Stimulated activated CD4-positive, alpha-beta T cell treated with anti-CD3 and anti-CD28 coated beads, Interleukin-12 subunit alpha, Interleukin-12 subunit beta, amount 100 ng/mL, for 4 hours (primary cell): ENCODE measurements around the gene RASD2.

ENCODE experiments used
- DNase-seq: peaks from one replicate; pipeline ENCODE4 v3.0.0-alpha.2; 2020

The RASD2 gene

DNA sequence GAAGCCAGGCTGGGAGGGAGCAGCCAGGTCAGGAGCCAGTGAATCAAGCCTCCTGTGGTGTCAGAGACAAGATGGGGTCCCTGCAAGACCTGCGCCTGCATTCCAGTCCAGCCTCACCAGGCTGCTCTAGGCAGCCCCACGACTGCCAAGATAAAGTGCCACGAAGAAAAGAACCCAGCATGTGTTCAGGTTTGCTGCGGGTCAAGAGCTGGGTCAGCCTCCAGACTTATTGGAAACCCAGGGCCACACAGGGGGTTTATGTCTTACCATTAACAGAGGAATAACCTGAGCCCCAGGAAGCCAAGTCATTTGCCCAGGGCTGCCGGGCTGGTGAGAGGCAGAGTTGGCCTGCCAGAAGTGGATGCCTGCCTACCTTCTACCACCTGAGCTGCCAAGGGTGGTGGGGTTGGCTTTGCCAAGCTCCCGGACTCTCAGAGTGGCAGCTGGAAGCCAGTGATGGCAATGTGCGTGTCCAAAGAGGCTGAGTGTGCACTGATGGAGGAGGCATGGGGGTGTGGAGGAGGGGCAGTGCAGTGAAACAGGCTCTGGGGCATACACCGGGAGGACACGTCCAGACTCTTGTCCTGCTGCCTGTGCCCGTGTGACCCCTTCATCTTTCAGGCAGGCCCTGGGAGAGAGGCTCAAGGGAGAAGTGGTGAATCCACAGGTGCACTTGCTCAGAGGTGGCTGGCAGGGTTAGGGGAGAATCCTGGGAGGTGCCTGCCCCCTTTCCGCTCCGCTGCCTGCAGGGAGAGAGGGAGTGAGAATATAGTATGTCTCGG, 1.7 kb downstream of the RASD2 start:
- no peak for DNase-seq

DNA sequence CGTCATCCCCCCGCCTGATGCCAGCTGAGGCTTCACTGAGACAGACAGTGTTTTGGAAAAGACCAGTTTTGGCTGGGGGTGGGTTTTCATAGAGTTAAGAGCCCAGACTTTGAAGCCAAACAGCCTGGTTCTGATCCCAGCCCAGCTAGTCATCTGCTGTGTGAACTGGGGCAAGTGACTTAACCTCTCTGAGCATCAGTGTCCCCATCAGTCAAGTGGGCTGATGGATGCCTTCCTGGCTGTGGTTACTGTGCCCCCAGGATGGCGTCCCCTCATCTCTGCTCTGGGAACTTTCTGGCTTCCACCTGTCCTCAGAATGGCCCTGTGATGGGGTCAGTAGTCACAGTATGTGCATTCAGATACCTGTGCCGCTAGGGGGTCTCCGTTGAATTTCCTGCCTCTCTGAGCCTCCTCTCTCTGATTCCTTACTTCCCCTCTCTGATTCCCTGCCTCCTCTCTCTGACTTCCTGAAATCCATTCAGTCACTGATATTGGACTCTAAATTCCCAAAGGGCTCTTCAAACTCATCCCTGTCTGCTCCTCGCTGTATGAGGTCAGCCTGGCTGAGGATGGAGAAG, 2.4 kb downstream of the RASD2 start:
- DNase-seq: no peak

DNA sequence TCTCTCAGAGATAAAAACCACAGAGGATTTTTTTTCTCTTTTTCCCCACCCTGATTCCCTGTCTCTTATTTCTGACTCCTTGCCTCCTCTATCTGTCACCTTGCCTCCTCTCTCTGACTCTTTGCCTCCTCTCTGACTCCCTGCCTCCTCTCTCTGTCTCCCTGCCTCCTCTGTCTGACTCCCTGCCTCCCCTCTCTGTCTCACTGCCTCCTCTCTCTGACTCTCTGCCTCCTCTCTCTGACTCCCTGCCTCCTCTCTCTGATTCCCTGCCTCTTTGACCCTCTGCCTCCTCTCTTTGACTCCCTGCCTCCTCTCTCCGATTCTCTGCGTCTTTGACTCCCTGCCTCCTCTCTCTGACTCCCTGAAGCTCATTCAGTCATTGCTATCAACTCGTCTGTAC, 3.1 kb downstream of the RASD2 start:
- no peak for DNase-seq

DNA sequence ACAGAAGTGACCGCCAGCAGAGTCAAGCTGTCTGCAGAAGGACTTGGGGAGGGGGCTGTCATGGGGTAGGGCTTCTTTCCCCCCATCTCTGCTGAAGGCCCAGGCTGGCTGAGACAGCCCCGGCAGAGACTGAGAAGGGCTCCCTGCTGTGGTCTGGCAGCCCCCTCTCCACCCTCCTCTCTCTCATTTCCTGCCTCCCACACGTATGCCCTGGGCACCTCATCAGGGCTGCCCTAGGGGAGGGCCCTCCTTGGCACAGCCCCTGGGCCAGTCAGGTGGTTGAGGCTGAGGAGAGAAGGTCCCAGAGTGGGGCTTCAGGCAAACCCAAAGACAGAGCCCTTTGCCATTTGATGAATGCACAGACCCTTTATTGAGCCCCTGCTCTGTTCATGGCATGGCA, 3.6 kb downstream of the RASD2 start:
- DNase-seq: no peak

DNA sequence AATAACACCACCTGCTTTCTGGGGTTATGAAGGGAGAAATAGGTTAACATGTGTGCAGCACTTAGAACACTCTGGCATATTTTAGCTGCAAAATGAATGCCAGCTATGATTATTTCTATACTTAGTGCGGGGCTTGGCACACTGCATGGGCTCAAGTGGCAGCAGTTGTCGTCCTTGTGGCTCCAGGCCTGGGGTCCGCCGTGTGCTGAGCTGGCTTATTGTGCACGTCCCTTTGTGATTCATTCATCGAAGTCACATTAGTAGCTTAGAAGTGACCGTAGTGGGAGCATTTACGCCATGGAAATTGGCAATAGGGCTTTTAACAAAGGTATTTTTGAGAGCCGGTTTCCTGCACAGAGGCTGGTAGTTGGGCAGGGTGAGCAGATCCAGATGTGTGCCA, 4.2 kb downstream of the RASD2 start:
- no peak for DNase-seq

DNA sequence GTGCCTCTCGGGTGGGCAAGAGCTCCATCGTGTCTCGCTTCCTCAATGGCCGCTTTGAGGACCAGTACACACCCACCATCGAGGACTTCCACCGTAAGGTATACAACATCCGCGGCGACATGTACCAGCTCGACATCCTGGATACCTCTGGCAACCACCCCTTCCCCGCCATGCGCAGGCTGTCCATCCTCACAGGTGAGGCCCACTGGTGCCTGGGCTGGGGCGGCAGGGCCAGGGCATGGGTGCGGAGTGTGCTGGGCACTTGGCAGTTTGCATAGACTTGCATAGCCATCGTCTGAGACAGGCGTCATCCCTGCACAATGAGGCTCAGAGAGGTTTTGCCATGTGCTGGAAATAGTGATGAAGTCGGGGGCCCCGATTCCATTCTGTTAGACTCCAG, 6.3 kb downstream of the RASD2 start:
- DNase-seq: no peak

- no peak for DNase-seq
Measured at GRCh38 chr22:35547987-35548721, 7.5 kb downstream of the RASD2 start.

DNA sequence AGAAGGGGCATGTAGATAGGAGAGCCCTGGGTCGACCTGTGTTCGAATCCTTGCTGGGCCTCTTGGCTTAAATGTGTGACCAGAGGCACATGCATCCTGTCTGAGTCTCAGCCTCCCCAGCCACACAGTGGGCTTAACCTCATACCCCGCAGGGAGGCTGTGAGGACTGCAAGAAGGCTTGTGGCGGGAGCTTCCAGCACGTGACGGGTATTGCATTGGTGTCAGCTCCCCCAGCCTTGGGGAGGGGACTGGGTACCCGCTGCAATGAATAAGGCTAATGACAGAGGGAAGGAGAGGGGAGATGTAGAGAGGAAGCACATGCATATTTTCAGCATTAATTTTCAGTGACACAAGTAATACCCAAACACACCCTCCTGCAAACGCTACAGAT, 8.1 kb downstream of the RASD2 start:
- DNase-seq: no peak

DNA sequence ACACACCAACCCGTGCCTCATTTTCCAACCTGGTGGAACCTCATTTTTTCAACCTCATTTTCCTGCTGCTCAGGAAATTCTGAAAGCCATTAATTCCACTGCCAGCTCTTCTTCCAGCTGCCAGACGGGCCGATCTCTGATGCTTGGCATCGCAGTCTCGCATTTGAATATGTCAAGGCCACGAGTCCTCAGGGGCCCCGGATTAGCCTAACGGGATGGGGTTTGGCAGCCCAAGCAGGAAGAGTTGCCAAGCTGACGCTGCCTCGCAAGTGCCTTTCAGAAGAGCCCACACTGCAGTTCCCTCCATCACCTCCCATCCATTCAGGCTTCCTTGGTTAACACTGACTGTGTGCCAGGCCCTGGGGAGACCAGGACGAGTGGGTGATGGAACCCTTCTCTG, 8.7 kb downstream of the RASD2 start:
- DNase-seq: no peak

DNA sequence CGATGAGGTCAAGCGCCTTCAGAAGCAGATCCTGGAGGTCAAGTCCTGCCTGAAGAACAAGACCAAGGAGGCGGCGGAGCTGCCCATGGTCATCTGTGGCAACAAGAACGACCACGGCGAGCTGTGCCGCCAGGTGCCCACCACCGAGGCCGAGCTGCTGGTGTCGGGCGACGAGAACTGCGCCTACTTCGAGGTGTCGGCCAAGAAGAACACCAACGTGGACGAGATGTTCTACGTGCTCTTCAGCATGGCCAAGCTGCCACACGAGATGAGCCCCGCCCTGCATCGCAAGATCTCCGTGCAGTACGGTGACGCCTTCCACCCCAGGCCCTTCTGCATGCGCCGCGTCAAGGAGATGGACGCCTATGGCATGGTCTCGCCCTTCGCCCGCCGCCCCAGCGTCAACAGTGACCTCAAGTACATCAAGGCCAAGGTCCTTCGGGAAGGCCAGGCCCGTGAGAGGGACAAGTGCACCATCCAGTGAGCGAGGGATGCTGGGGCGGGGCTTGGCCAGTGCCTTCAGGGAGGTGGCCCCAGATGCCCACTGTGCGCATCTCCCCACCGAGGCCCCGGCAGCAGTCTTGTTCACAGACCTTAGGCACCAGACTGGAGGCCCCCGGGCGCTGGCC, 11.0 kb downstream of the RASD2 start:
- no peak for DNase-seq

GRCh38 chr22:35552196-35552842, 11.7 kb downstream of the RASD2 start:
- peak; percentile 75 for DNase-seq

- DNase-seq: no peak
Measured at GRCh38 chr22:35552846-35553245, 12.2 kb downstream of the RASD2 start.

GRCh38 chr22:35553341-35553740, 12.7 kb downstream of the RASD2 start:
- no peak for DNase-seq

DNA sequence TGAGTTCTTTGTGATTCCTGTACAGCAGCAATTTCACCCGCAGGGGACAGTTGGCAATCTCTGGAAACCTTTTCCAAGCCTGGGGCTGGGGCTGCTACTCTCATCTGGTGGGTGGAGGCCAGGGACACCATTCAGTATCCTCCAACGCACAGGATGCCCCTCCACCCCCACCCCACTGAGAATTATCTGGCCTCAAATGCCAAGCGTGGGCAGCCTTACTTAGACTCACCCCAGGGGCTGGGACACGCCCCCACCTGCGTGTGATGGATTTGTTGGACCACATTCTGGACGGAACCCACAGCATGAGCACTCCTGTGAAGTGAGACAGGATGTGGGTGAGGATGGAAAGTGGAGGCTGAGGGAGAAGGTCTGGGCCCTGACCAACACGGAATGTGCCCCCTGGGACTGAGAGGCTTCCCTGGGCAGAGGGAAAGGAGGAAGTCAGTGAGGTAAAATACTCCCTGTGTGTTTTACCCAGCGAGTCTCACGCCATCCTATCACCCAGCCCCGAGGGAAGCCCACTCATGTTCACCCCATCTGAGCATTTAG, 13.7 kb downstream of the RASD2 start:
- no peak for DNase-seq

DNA sequence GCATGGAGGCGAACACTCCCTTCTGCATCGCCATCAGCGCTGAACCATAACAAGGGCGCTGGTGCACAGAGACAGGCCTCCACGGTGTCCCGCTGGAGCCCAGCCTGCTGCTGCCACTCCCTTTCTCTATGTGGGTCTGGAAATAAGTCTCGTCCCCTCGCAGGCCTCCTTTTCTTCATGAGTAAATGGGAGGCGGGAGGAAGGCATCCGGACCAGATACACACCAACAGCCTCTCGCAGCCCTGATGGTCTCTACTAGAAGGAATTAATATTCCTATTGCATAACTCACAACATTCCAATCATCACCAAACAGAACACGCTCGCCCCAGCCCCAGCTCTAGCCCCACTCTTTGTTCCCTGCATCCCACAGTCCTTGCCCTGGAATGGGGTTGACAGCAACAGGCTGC, 14.9 kb downstream of the RASD2 start:
- DNase-seq: no peak

- DNase-seq: no peak
Measured at GRCh38 chr22:35555946-35556547, 15.4 kb downstream of the RASD2 start.

DNA sequence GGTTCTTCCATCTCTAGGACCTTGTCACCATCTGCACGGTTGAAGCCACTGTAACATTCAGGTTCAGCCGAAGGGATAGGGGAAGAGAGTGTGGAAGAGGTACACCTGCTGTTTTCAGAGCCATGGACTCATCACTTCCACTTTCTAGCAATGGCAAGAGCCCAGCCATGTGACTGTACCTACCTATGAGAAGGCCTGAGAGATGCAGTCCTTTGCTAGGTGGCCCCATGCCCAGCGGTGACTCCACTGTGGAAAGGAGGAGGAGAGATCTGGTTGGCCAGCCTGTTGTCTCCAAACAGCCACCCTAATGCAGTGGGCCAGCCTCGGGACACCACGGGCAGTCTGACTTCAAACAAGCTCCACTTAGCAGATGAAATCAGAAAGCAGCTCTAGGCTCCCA, 16.0 kb downstream of the RASD2 start:
- DNase-seq: no peak

DNA sequence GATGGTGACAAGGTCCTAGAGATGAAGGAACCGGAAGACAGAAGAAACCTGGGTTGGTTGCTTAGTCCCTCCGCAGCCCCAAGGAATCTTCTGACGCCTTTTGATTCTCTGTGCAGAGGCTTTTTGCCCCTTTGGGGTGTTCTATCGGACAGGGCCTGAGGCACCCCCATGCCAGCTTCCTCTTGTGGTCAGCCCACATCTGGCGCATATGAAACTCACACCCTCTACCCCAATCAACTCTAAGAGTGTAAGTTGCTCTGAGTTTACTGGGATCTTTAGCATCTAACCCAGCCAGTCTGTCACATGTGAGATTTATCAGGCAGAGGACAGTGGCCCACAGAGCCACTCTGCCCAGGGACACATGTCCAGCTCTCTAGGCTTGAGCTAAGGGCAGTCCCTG, 17.4 kb downstream of the RASD2 start:
- no peak for DNase-seq

GRCh38 chr22:35558719-35559118, 18.1 kb downstream of the RASD2 start:
- DNase-seq: no peak

DNA sequence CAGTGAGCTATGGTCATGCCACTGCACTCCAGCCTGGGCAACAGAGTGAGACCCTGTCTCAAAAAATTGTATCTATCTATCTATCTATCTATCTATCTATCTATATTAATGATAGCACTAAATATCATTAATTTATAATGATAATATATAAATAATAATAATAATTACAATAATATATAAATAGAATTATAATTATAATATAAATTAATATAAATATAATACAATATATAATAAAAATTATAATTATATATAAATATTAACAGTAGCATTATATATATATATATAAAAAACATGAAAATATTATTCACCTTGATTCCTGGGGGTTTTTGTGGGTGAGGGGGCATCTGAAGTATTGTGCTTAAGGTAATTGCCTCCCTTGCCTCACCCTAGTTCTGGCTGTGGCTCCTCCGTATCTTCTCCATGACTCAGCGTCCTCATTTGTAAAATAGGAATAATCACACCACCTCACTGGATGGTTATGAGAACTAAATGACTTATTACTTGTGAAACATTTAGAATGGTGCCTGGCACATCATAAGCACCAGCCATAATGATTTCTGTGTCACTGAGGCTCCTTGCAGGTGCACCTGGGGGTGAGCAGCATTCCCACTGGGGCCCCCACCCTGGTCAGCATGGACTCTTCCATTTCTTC, 18.8 kb downstream of the RASD2 start:
- DNase-seq: no peak

DNA sequence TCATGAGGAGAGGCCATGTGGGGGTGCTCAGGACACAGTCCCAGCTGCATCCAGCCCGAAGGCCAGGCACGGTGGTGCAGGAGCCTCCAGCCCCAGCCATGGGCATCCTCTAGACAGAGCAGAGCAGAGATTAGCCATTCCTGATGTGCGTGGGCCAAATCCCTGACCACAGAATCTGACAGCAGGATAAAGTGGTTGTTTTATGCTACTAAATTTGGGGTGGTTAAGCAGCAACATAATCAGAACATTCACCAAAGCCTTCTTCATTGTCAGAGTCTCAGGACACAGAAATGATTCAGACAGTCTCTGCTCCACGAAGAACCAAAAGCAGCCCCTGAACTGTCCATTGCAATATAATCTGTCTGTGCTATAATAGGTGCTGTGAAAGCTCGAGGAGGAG, 19.7 kb downstream of the RASD2 start:
- no peak for DNase-seq

DNA sequence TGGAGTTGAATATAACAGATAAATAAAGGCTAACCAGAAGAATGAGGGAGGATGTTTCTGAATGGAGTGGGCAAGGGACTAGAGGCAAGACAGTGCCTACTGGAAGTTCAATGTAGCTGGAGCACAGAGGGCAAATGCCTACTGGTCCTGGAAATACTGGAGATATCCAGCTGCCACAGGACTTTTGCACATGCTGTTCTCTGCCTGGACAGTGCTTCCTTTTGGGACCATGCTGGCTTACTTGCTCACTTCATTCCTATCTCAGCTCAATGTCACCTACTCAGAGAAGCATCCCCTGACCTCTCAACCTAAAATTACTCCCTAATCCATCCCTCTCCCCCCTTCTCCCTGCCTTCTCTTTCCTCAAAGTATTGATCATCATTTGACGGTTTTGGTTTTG, 20.2 kb downstream of the RASD2 start:
- no peak for DNase-seq
